Measurements from ENCODE around the gene ZSWIM4. TPM values are rescaled to one million over a fixed set of nuclear protein-coding genes. Genes with fewer than 3 reads are reported as not detected.

ZSWIM4 gene
- total and polyA plus RNA-seq, 7 donors, result 0.77 to 7.8 (median 3.7) TPM

GRCh38 chr19:13877303-13877702, 82.1 kb downstream of the ZSWIM4 start:
- DNase-seq, result no peak
- WGBS, 3 donors, result 81 to 88% (median 83%) methylated on average over 26 to 27 of the region's 27 CpGs
- peaks cover 0 to 16% (median 2%) of the 10 kb centered on the region in 3 donors for H3K27me3 ChIP-seq (ENCODE audit: insufficient read depth in 3 of 3, low read length in 2 of 3)
- H3K36me3 ChIP-seq (ENCODE audit: insufficient read depth in 1 of 2, low read depth in 1 of 2), result no peaks in the 10 kb centered on the region
- H3K4me1 ChIP-seq, result peaks cover 15% of the 10 kb centered on the region
- intact Hi-C loops (cut with DNase I), result loop anchor here in 1 of 2 donors (5.0 kb wide), 1 partner anchor 260 kb away; the partner anchor contains the start of gene ASF1B
- ATAC-seq, result no peak
- no peak for TF ChIP-seq CTCF (IDR thresholded peaks at IDR 0.05)
- H3K9me3 ChIP-seq, result no peaks in the 10 kb centered on the region
- no peak overlapping the region for H3K4me3 ChIP-seq
- no peak overlapping the region for H3K27ac ChIP-seq

- Histone ChIP-seq H3K27ac (peak overlapping the region; percentile 83), H3K9me3 (no peaks in the 10 kb centered on the region), H3K4me1 (peaks cover 15% of the 10 kb centered on the region), H3K36me3 (ENCODE audit: insufficient read depth in 1 of 2, low read depth in 1 of 2) (no peaks in the 10 kb centered on the region), H3K27me3 (ENCODE audit: insufficient read depth in 3 of 3, low read length in 2 of 3) (no peaks in the 10 kb centered on the region), H3K4me3 (peak overlapping the region; percentile 53)
- peak; percentile 98 to 100 (median 98) for ATAC-seq
- 7 to 10% (median 9%) methylated on average over 29 to 34 of the region's 34 CpGs for WGBS, 3 donors
- intact Hi-C loops (cut with DNase I), result loop anchor here (1.0 to 10.0 kb wide), 4 partner anchors 162 to 464 kb away; partner anchors contain the start of gene MISP3 (in 1 of the 2)
- TF ChIP-seq CTCF (IDR thresholded peaks at IDR 0.05), result peak; percentile 98
- DNase-seq, result peak; percentile 99
Observed at GRCh38 chr19:13880059-13881043, 85.1 kb downstream of the ZSWIM4 start.

GRCh38 chr19:13881251-13881691, 86.0 kb downstream of the ZSWIM4 start:
- 54 to 63% (median 56%) methylated on average over 12 of the region's 12 CpGs for WGBS, 3 donors
- no peak for ATAC-seq
- Histone ChIP-seq H3K4me1 (peaks cover 15% of the 10 kb centered on the region), H3K27me3 (ENCODE audit: insufficient read depth in 3 of 3, low read length in 2 of 3) (no peaks in the 10 kb centered on the region), H3K27ac (peak overlapping the region; percentile 53), H3K36me3 (ENCODE audit: insufficient read depth in 1 of 2, low read depth in 1 of 2) (no peaks in the 10 kb centered on the region), H3K4me3 (no peak overlapping the region), H3K9me3 (no peaks in the 10 kb centered on the region)
- no peak for TF ChIP-seq CTCF (IDR thresholded peaks at IDR 0.05)
- no peak for DNase-seq
- intact Hi-C loops (cut with DNase I), result loop anchor here (2.0 to 10.0 kb wide), 3 partner anchors 162 to 464 kb away; partner anchors contain the start of gene MISP3 (in 1 of the 2)

Other genes with a start within 250 kb of the ZSWIM4 start
- 10 to 100 TPM in 2 of 4 donors, 1 to 10 TPM in 2; 6.4 to 11.0 (median 9.3) TPM for gene MRI1, start 30.9 kb upstream of the ZSWIM4 start, total RNA-seq
- 10 to 100 TPM in 1 of 3 donors, 1 to 10 TPM in 2; 9.4 to 11.2 (median 9.6) TPM for gene MRI1, start 30.9 kb upstream of the ZSWIM4 start, polyA plus RNA-seq
- gene C19orf53, start 21.0 kb upstream of the ZSWIM4 start, total RNA-seq, result 100 to 1,000 TPM in 2 of 4 donors, 10 to 100 TPM in 2; 88.9 to 109 (median 95.5) TPM
- gene C19orf53, start 21.0 kb upstream of the ZSWIM4 start, polyA plus RNA-seq, result 100 to 1,000 TPM; 147 to 196 (median 195) TPM
- gene NANOS3, start 81.7 kb downstream of the ZSWIM4 start, total RNA-seq, result not detected
- gene NANOS3, start 81.7 kb downstream of the ZSWIM4 start, polyA plus RNA-seq, result not detected
- gene BRME1, start 110.7 kb downstream of the ZSWIM4 start, total RNA-seq, result 1 to 10 TPM in 2 of 4 donors, under 1 TPM in 2; 0.27 to 1.5 (median 1.0) TPM
- 1 to 10 TPM in 2 of 3 donors, under 1 TPM in 1; 0.86 to 2.5 (median 1.7) TPM for gene BRME1, start 110.7 kb downstream of the ZSWIM4 start, polyA plus RNA-seq
- gene CC2D1A, start 110.8 kb downstream of the ZSWIM4 start, total RNA-seq, result 10 to 100 TPM; 21.1 to 26.1 (median 24.6) TPM
- gene CC2D1A, start 110.8 kb downstream of the ZSWIM4 start, polyA plus RNA-seq, result 10 to 100 TPM; 20.1 to 31.7 (median 23.1) TPM
- 1 to 10 TPM in 1 of 4 donors, under 1 TPM in 3; 0.18 to 1.3 (median 0.39) TPM for gene PODNL1, start 143.0 kb downstream of the ZSWIM4 start, total RNA-seq
- gene PODNL1, start 143.0 kb downstream of the ZSWIM4 start, polyA plus RNA-seq, result 1 to 10 TPM in 1 of 3 donors, under 1 TPM in 2; 0.07 to 1.3 (median 0.25) TPM
- 10 to 100 TPM in 3 of 4 donors, 1 to 10 TPM in 1; 9.2 to 25.3 (median 16.0) TPM for gene DCAF15, start 157.1 kb downstream of the ZSWIM4 start, total RNA-seq
- gene DCAF15, start 157.1 kb downstream of the ZSWIM4 start, polyA plus RNA-seq, result 10 to 100 TPM; 13.8 to 24.5 (median 16.6) TPM
- gene RFX1, start 210.9 kb downstream of the ZSWIM4 start, total RNA-seq, result 10 to 100 TPM in 1 of 4 donors, 1 to 10 TPM in 3; 5.9 to 10.1 (median 7.8) TPM
- gene RFX1, start 210.9 kb downstream of the ZSWIM4 start, polyA plus RNA-seq, result 1 to 10 TPM; 2.9 to 6.4 (median 5.1) TPM
- not detected for gene RLN3, start 232.7 kb downstream of the ZSWIM4 start, total RNA-seq
- gene RLN3, start 232.7 kb downstream of the ZSWIM4 start, polyA plus RNA-seq, result not detected
- gene IL27RA, start 236.3 kb downstream of the ZSWIM4 start, total RNA-seq, result 1 to 10 TPM; 2.3 to 3.7 (median 2.9) TPM
- 1 to 10 TPM; 1.5 to 3.2 (median 2.5) TPM for gene IL27RA, start 236.3 kb downstream of the ZSWIM4 start, polyA plus RNA-seq